Stimulated activated naive CD4-positive, alpha-beta T cell (primary cell): ENCODE results near the gene ITGAE.
A peak's percentile ranks its signal among the peaks of the same experiment; 100 is the strongest.

Experiments
- DNase-seq, 6 experiments: peaks; one replicate each; lab custom pipeline; 2025; lab: John Stamatoyannopoulos, UW

ITGAE gene

GRCh38 chr17:3817851-3818605 lies 17.0 kb upstream of the ITGAE start:
- no peak for DNase-seq

GRCh38 chr17:3815925-3816324 lies 14.9 kb upstream of the ITGAE start:
- DNase-seq: no peak

DNA sequence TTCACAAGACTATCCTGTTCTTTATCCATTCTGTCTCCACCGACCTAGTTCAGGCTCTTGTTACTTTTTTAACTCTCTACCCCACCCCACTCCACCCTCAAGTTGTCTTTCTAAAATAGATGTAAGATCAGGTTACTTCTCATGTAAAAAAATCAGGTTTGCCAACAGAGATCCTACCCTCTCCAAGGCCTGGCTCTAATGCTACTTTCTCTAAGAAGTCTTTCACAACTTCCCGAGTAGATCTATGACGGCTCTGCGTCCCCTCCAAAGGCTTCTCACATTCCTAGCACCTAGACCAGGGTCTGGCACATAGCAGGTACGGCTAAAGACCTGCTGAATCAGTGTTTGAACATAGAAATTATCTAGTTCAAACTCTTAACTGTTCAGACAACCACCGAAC lies 14.1 kb upstream of the ITGAE start:
- DNase-seq: no peak

DNA sequence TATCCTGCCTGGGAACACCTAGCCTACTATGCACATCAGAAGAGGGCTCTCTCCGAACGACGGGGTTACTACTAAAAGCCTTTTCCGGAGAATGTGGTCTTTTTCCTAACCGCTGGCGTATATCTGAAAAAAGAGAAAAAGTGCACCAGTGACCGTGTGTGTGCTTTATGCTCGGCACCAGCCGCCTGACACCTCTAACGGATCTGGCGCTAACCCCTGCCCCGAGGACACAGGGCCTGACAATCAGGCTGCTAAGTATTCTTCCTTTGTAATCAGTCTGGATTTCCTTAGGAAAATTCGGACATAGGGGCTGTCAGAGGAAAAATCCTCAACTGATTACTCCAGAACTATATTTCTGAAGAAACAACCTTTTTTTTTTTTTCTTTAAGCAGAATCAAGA lies 13.4 kb upstream of the ITGAE start:
- no peak for DNase-seq

DNA sequence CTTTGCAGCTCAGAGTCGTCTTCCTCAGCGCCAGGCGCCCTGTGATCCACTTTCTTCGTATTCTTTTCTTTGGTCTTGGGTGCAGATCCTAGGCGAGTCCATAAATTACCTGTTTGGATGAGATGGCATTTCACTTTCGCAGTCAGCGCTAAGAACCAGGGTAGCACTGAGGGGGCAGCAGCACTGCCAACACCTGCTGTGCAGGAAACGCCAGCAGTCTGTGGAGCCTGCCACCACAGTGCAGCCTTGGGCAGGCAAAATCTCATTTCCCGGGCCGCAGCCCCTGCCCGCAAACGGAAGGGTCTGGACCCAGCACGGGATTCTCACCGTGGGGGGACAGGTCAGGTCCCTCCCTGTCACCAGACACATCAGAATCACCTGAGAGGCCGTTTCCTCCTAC lies 12.2 kb upstream of the ITGAE start:
- no peak for DNase-seq

GRCh38 chr17:3812771-3813170 lies 11.8 kb upstream of the ITGAE start:
- no peak for DNase-seq

DNA sequence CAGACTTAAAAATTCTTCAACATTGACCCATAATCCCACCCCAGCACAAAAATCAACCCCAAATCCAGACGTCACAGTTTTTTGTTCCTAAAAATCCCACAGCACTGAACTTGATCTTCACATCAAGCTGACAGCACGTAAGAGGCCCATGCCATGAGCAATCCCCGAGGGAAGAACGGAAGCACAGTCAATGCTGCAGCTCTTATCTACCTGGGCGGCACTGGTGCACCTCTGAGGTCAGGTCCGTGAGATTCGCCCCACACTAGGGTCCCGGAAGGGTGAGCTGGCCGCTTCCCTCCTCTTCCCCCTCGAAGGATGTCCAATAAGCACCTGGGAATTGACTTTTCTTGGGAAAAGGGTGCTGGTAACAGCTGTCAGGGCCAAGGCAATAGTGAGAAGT lies 11.3 kb upstream of the ITGAE start:
- no peak for DNase-seq

DNA sequence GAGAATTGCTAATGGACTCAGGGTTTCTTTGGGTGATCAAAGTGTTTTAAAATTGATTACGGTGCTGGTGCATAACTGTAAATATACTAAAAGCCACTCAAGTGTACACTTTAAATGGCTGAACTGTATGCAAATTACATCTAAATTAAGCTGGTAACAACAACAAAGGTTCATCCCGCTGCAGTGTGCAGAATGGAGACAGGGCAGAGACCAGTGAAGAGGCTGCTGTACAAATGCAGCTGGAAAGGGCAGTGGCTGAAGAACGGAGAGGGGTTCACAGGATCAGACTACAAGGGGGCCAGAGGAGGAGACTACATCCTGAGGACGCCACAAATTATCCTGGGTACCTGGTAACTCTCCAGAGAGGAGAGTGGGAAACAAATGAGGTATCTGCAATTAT lies 9.0 kb upstream of the ITGAE start:
- DNase-seq: no peak

DNA sequence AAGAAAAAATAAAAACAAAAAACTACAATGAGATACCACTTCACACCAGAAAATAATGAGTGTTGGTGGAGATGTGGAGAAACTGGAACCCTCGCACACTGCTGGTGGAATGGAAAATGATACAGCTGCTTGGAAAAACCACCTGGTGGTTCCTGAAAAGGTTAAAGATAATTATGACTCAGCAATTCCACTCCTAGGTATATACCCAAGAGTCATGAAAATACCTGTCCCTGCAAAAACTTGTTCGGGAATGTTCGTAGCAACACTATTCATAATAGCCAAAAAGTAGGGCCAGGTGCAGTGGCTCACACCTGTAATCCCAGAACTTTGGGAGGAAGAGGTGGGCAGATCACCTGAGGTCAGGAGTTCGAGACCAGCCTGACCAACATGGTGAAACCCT lies 8.1 kb upstream of the ITGAE start:
- DNase-seq: no peak

GRCh38 chr17:3808701-3809100 lies 7.7 kb upstream of the ITGAE start:
- DNase-seq: no peak

- no peak for DNase-seq
Measured at GRCh38 chr17:3805581-3805980, 4.6 kb upstream of the ITGAE start.

- no peak for DNase-seq
Measured at GRCh38 chr17:3804503-3804931, 3.5 kb upstream of the ITGAE start.

DNA sequence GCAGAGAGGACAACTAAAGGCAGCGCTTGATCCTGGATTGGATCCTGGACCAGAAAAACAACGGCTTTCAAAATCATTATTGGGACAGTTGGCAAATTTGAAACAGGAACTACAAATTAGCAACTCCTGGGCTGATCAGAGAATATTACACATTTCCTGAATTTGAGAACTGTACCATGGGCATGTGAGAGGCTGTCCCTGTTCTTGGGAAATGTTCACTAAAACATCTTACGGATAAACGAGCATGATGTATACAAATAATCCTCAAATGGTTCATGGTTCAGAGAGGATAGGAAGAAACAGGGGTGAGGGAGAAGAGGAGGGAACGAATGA lies 2.3 kb upstream of the ITGAE start:
- no peak for DNase-seq

GRCh38 chr17:3802461-3803307 lies 1.7 kb upstream of the ITGAE start:
- no peak for DNase-seq

DNA sequence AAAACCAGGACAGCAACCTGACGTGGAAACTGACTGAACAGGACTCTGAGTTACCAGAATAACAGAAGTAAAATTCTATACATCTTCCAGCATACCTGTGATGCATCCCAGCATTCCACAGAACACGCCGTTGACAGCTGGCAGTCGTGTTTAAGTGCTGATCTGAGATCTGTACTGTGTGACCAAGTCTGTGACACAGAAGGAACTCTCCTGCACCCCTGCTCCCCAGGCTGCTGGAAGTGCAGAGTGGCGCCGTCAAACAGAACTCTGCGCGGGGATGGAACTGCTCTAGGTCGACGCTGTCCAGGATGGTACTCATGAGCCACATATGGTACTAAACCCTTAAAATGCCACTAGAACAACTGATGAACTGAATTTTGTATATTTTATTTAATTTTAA lies 804 bp upstream of the ITGAE start:
- DNase-seq: no peak

GRCh38 chr17:3801347-3801746 lies 359 bp upstream of the ITGAE start:
- no peak for DNase-seq

- DNase-seq: no peak
Measured at GRCh38 chr17:3799181-3799945, 1.6 kb downstream of the ITGAE start.

DNA sequence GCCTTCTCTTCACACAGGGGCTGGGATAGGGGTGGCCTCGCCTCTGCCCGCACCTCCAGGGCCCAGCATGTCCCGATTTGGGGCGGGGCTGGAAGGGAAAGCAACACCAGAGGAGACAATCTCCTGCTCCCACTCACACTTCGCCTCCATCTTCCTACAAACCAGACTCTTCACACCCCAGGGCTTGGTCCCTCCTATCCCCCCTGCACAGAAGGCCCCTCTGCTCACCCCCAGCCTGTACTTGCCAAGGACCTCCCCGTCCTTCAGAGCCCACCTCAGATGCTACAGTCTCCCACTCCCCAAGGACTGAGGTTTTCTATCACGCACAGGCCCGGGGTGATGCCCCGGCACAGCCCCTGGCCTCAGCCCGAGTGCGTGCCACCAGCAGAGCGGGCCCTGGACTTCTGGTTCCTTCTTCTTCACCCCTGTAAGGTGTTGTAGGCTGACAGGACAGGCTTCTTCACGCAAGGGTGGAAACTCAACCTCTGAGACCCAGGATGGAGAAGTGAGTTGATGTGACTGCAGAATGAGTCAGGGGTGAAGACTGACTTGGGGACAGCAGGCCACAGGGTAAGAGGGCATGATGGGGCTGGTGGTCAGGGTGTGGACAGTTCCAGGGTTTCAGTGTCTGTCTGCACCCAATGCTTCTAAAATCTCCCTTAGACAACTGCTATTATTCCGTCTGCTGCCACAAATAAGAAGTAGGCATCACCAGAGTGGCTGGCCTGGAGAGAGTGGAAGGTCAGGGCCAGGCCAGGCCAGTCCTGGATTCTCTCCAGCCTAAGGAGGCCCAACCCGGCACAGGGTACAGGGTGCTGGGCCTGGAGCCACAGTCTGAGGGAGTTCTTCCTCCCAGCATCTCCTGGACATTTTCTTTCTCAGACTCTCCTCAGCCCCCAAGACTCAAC lies 2.5 kb downstream of the ITGAE start:
- DNase-seq: no peak

DNA sequence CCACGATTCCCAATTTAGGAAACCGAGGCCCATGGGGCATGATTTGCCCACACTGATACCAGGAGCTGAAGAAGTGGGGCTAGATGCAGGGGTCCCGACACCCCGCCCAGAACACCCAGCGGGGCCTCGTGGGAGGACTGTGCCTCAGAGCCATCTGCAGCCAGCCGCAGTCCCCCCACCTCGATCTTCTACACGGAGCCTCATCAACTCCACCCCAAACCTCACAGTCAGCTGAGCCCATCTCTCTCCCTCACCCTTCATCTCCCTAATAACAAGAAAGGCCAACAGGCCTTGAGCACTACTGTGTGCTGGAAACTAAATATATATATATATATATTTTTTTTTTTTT lies 4.2 kb downstream of the ITGAE start:
- DNase-seq: no peak

DNA sequence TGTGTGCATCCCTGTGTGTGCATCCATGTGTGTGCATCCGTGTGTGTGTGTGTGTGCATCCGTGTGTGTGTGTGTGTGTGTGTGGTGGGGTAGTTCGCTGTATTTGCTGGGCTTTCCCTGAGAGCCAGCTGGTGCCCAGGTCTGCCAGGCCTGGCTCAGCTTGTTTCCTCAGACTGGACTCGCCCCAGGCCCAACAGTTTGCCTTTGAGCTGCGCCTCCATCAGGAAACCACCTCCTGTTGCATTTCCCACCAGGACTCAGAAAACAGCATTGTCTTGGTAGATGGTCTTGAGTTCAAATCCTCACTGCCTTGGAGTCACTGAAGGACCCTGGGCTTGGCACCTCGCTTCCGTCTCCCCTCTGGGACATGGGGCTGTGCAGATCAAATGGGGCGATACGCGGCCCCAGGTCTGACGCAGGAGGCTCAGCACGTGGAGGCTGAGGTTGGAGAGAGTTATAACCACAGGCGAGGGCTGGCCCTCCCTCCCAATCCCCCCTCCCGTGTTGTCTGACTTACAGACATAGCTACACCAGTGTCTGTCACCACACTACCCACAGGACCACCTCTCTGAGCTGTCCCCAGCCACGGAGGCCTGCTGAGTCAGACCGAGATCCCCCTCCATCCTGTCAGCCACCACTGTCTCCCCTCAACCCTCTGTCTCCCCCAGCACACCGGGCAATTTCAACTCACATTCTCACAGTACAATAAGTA lies 4.7 kb downstream of the ITGAE start:
- DNase-seq: no peak

GRCh38 chr17:3795390-3796102 lies 5.4 kb downstream of the ITGAE start:
- peak in 1 of 6 experiments; percentile 24 for DNase-seq
